Measurements from ENCODE around the gene POU2F1.

Gene POU2F1

GRCh38 chr1:167465018-167465417 lies 244.3 kb downstream of the POU2F1 start:
- Mint-ChIP-seq H3K4me1 (peaks cover 87% of the 10 kb centered on the region), H3K27ac (peak overlapping the region in 1 of 2 donors; percentile 16)

GRCh38 chr1:167465743-167466142 lies 245.1 kb downstream of the POU2F1 start:
- ATAC-seq (no peak), DNase-seq (no peak)
- H3K9me3 Mint-ChIP-seq, result no peaks in the 10 kb centered on the region
- H3K27me3 Mint-ChIP-seq, result no peaks in the 10 kb centered on the region
- peak overlapping the region in 1 of 2 donors; percentile 52 for H3K27ac Mint-ChIP-seq
- peaks cover 86% of the 10 kb centered on the region for H3K4me1 Mint-ChIP-seq
- no peak overlapping the region for H3K4me3 Mint-ChIP-seq

More at GRCh38 chr1:167465018-167465417, 244.3 kb downstream of the POU2F1 start:
- Mint-ChIP-seq H3K9me3 (no peaks in the 10 kb centered on the region), H3K27me3 (no peaks in the 10 kb centered on the region), H3K4me3 (no peak overlapping the region)
- ATAC-seq (no peak), DNase-seq (no peak)

- DNase-seq, result no peak
- Mint-ChIP-seq H3K4me3 (no peak overlapping the region), H3K4me1 (peaks cover 82% of the 10 kb centered on the region), H3K27ac (peak overlapping the region in 1 of 2 donors; percentile 34), H3K27me3 (no peaks in the 10 kb centered on the region), H3K9me3 (no peaks in the 10 kb centered on the region)
- no peak for ATAC-seq
These were observed 246.5 kb downstream of the POU2F1 start for GRCh38 chr1:167467126-167467710.

- no peak overlapping the region for H3K4me3 Mint-ChIP-seq
- no peaks in the 10 kb centered on the region for H3K9me3 Mint-ChIP-seq
- ATAC-seq (no peak), DNase-seq (no peak)
- H3K4me1 Mint-ChIP-seq, result peaks cover 82% of the 10 kb centered on the region
- H3K27ac Mint-ChIP-seq, result peak overlapping the region in 1 of 2 donors; percentile 34
- H3K27me3 Mint-ChIP-seq, result no peaks in the 10 kb centered on the region
These were observed 247.1 kb downstream of the POU2F1 start for GRCh38 chr1:167467752-167468151.

- Mint-ChIP-seq H3K9me3 (no peaks in the 10 kb centered on the region), H3K4me1 (peaks cover 82% of the 10 kb centered on the region), H3K4me3 (no peak overlapping the region), H3K27ac (peak overlapping the region; percentile 34 to 52), H3K27me3 (no peaks in the 10 kb centered on the region)
- ATAC-seq (no peak), DNase-seq (no peak)
These were observed 248.7 kb downstream of the POU2F1 start for GRCh38 chr1:167469280-167469965.

- ATAC-seq (no peak), DNase-seq (no peak)
- Mint-ChIP-seq H3K4me3 (peak overlapping the region in 1 of 2 donors; percentile 37), H3K4me1 (peaks cover 84% of the 10 kb centered on the region), H3K9me3 (no peaks in the 10 kb centered on the region), H3K27ac (peak overlapping the region; percentile 81 to 94), H3K27me3 (no peaks in the 10 kb centered on the region)
These were observed 250.9 kb downstream of the POU2F1 start for GRCh38 chr1:167471568-167471967.

GRCh38 chr1:167472752-167473521 lies 252.3 kb downstream of the POU2F1 start:
- Mint-ChIP-seq H3K9me3 (no peaks in the 10 kb centered on the region), H3K4me1 (peaks cover 91% of the 10 kb centered on the region), H3K4me3 (peak overlapping the region; percentile 75 to 76), H3K27me3 (no peaks in the 10 kb centered on the region), H3K27ac (peak overlapping the region; percentile 77 to 98)
- DNase-seq, result peak in 1 of 2 donors; percentile 41
- ATAC-seq, result peak; percentile 70

GRCh38 chr1:167473761-167474160 lies 253.1 kb downstream of the POU2F1 start:
- peaks cover 91% of the 10 kb centered on the region for H3K4me1 Mint-ChIP-seq
- peak overlapping the region; percentile 75 to 76 for H3K4me3 Mint-ChIP-seq
- no peaks in the 10 kb centered on the region for H3K9me3 Mint-ChIP-seq
- DNase-seq (no peak), ATAC-seq (peak; percentile 73)
- no peaks in the 10 kb centered on the region for H3K27me3 Mint-ChIP-seq
- H3K27ac Mint-ChIP-seq, result peak overlapping the region in 1 of 2 donors; percentile 53

- H3K27me3 Mint-ChIP-seq, result no peaks in the 10 kb centered on the region
- peak overlapping the region; percentile 75 to 76 for H3K4me3 Mint-ChIP-seq
- ATAC-seq (peak; percentile 72), DNase-seq (no peak)
- H3K9me3 Mint-ChIP-seq, result no peaks in the 10 kb centered on the region
- peaks cover 91% of the 10 kb centered on the region for H3K4me1 Mint-ChIP-seq
- H3K27ac Mint-ChIP-seq, result peak overlapping the region; percentile 53 to 56
These were observed 253.5 kb downstream of the POU2F1 start for GRCh38 chr1:167474191-167474641.

- ATAC-seq, result no peak
- Mint-ChIP-seq H3K4me3 (peak overlapping the region in 1 of 2 donors; percentile 18), H3K4me1 (peaks cover 99% of the 10 kb centered on the region), H3K27me3 (no peaks in the 10 kb centered on the region), H3K9me3 (no peaks in the 10 kb centered on the region), H3K27ac (no peak overlapping the region)
- no peak for DNase-seq
These were observed 255.4 kb downstream of the POU2F1 start for GRCh38 chr1:167476061-167476460.
